HG03460 (cell line): ENCODE results near the gene SHROOM2.
"Not testable (repeated sequence)": the region's sequence is repeated elsewhere in the genome, so short reads cannot be mapped to it uniquely, and the experiment has no call there.

Experiments
- ATAC-seq: cut with Tn5 transposase; IDR thresholded peaks from one replicate; pipeline ENCODE4 v1.9.1; 2021; ENCODE audit not compliant: unreplicated experiment

The SHROOM2 gene

GRCh38 chrX:9829308-9830267 lies 43.4 kb downstream of the SHROOM2 start:
- ATAC-seq: peak; percentile 94

GRCh38 chrX:9832811-9833210 lies 46.6 kb downstream of the SHROOM2 start:
- no peak for ATAC-seq

- ATAC-seq: no peak
Measured at GRCh38 chrX:9835585-9836210, 49.5 kb downstream of the SHROOM2 start.

- no peak for ATAC-seq
Measured at GRCh38 chrX:9842541-9842940, 56.3 kb downstream of the SHROOM2 start.

- no peak for ATAC-seq
Measured at GRCh38 chrX:9844936-9845577, 58.8 kb downstream of the SHROOM2 start.

GRCh38 chrX:9845578-9845952 lies 59.3 kb downstream of the SHROOM2 start:
- ATAC-seq: no peak

- no peak for ATAC-seq
Measured at GRCh38 chrX:9846631-9847030, 60.4 kb downstream of the SHROOM2 start.

GRCh38 chrX:9847071-9847470 lies 60.8 kb downstream of the SHROOM2 start:
- no peak for ATAC-seq

GRCh38 chrX:9848718-9849479 lies 62.7 kb downstream of the SHROOM2 start:
- ATAC-seq: no peak

GRCh38 chrX:9851890-9852289 lies 65.7 kb downstream of the SHROOM2 start:
- ATAC-seq: no peak

- no peak for ATAC-seq
Measured at GRCh38 chrX:9853307-9853706, 67.1 kb downstream of the SHROOM2 start.

- ATAC-seq: no peak
Measured at GRCh38 chrX:9855561-9856283, 69.5 kb downstream of the SHROOM2 start.

- ATAC-seq: no peak
Measured at GRCh38 chrX:9856588-9856987, 70.4 kb downstream of the SHROOM2 start.

GRCh38 chrX:9857575-9858474 lies 71.6 kb downstream of the SHROOM2 start:
- ATAC-seq: no peak

- not testable (repeated sequence) for ATAC-seq
Measured at GRCh38 chrX:9858684-9859083, 72.5 kb downstream of the SHROOM2 start.

GRCh38 chrX:9859711-9860555 lies 73.7 kb downstream of the SHROOM2 start:
- no peak for ATAC-seq

GRCh38 chrX:9860826-9861225 lies 74.6 kb downstream of the SHROOM2 start:
- ATAC-seq: no peak

- no peak for ATAC-seq
Measured at GRCh38 chrX:9861711-9862110, 75.5 kb downstream of the SHROOM2 start.
